Measurements from ENCODE around the gene SAMD13. TPM values are rescaled to one million over a fixed set of nuclear protein-coding genes. Genes with fewer than 3 reads are reported as not detected.

Gene SAMD13
- total and polyA plus RNA-seq, 4 donors = 0.17 to 0.61 (median 0.17) TPM; not detected in 1

GRCh38 chr1:84390226-84390625 is 88.7 kb downstream of the SAMD13 start:
- H3K36me3 ChIP-seq (ENCODE audit: control insufficient read depth in 4 of 4, insufficient read depth in 3 of 4, low read depth in 1 of 4, low read length in 3 of 4) = no peaks in the 10 kb centered on the region
- H3K9ac ChIP-seq (ENCODE audit: low read depth in 1 of 2, low read length in 2 of 2) = no peak overlapping the region
- no peaks in the 10 kb centered on the region for H3K4me1 ChIP-seq (ENCODE audit: control insufficient read depth in 4 of 4, insufficient read depth in 4 of 4, low read length in 3 of 4)
- no peaks in the 10 kb centered on the region for H3K9me3 ChIP-seq (ENCODE audit: control insufficient read depth in 4 of 4, low read length in 3 of 4)
- H3K4me3 ChIP-seq (ENCODE audit: low read depth in 1 of 3, low read length in 3 of 3) = no peak overlapping the region
- no peaks in the 10 kb centered on the region for H3K27me3 ChIP-seq (ENCODE audit: control insufficient read depth in 4 of 4, insufficient read depth in 4 of 4, low read length in 3 of 4)
- TF ChIP-seq EGR1 (IDR thresholded peaks at IDR 0.05; ENCODE audit: low read depth in 2 of 2) (no peak), ZBTB33 (IDR thresholded peaks at IDR 0.05) (no peak), REST (IDR thresholded peaks at IDR 0.05) (no peak), RAD21 (IDR thresholded peaks at IDR 0.05) (no peak), NR2F2 (IDR thresholded peaks at IDR 0.05) (no peak), HNF4A (conservative IDR thresholded peaks at IDR 0.05) (no peak), FOXA2 (IDR thresholded peaks at IDR 0.05) (no peak), GABPA (IDR thresholded peaks at IDR 0.05 in 1 of 2, conservative IDR thresholded peaks at IDR 0.05 in 1 of 2) (no peak), TAF1 (conservative IDR thresholded peaks at IDR 0.05) (no peak), FOXA1 (IDR thresholded peaks at IDR 0.05) (no peak), RXRA (IDR thresholded peaks at IDR 0.05) (no peak), JUND (IDR thresholded peaks at IDR 0.05) (no peak), MAX (IDR thresholded peaks at IDR 0.05) (no peak), SP1 (IDR thresholded peaks at IDR 0.05) (no peak), ATF3 (IDR thresholded peaks at IDR 0.05) (no peak), CTCF (IDR thresholded peaks at IDR 0.05; ENCODE audit: low read depth, low read length, missing input control) (no peak)
- H3K27ac ChIP-seq (ENCODE audit: low read depth in 1 of 2, low read length in 2 of 2) = no peak overlapping the region
- no peak for DNase-seq (ENCODE audit: low spot score)
